Stimulated activated CD4-positive, alpha-beta T cell treated with anti-CD3 and anti-CD28 coated beads, Interleukin-4, amount 100 ng/mL, for 4 hours (primary cell): ENCODE measurements around the gene CRYL1.

Source experiments
- DNase-seq, 2 experiments: peaks; one replicate each; pipeline ENCODE4 v3.0.0-alpha.2; 2020

The CRYL1 gene

GRCh38 chr13:20525144-20525600 lies 485 bp downstream of the CRYL1 start:
- DNase-seq = peak; percentile 15 to 26

GRCh38 chr13:20521364-20522115 lies 4.1 kb downstream of the CRYL1 start:
- no peak for DNase-seq

- no peak for DNase-seq
Measured at GRCh38 chr13:20519875-20520274, 5.8 kb downstream of the CRYL1 start.

- no peak for DNase-seq
Measured at GRCh38 chr13:20518660-20519100, 7.0 kb downstream of the CRYL1 start.

GRCh38 chr13:20514866-20515265 lies 10.8 kb downstream of the CRYL1 start:
- no peak for DNase-seq

GRCh38 chr13:20513466-20513995 lies 12.1 kb downstream of the CRYL1 start:
- DNase-seq = no peak

GRCh38 chr13:20512042-20512683 lies 13.5 kb downstream of the CRYL1 start:
- no peak for DNase-seq

GRCh38 chr13:20506696-20507095 lies 19.0 kb downstream of the CRYL1 start:
- DNase-seq = no peak

- no peak for DNase-seq
Measured at GRCh38 chr13:20505405-20506366, 20.0 kb downstream of the CRYL1 start.

- no peak for DNase-seq
Measured at GRCh38 chr13:20503088-20504083, 22.3 kb downstream of the CRYL1 start.

GRCh38 chr13:20501592-20501991 lies 24.1 kb downstream of the CRYL1 start:
- DNase-seq = no peak

GRCh38 chr13:20501120-20501519 lies 24.5 kb downstream of the CRYL1 start:
- DNase-seq = no peak

- DNase-seq = no peak
Measured at GRCh38 chr13:20499986-20500385, 25.7 kb downstream of the CRYL1 start.

- no peak for DNase-seq
Measured at GRCh38 chr13:20498659-20499058, 27.0 kb downstream of the CRYL1 start.

GRCh38 chr13:20498129-20498528 lies 27.5 kb downstream of the CRYL1 start:
- DNase-seq = no peak

- DNase-seq = no peak
Measured at GRCh38 chr13:20497006-20497775, 28.5 kb downstream of the CRYL1 start.

- DNase-seq = peak; percentile 37 to 57
Measured at GRCh38 chr13:20495087-20496023, 30.3 kb downstream of the CRYL1 start.

GRCh38 chr13:20494656-20495055 lies 31.0 kb downstream of the CRYL1 start:
- DNase-seq = no peak

GRCh38 chr13:20492641-20493040 lies 33.0 kb downstream of the CRYL1 start:
- DNase-seq = peak; percentile 30 to 50
